ENCODE measurements around the gene FNIP1.

DNA sequence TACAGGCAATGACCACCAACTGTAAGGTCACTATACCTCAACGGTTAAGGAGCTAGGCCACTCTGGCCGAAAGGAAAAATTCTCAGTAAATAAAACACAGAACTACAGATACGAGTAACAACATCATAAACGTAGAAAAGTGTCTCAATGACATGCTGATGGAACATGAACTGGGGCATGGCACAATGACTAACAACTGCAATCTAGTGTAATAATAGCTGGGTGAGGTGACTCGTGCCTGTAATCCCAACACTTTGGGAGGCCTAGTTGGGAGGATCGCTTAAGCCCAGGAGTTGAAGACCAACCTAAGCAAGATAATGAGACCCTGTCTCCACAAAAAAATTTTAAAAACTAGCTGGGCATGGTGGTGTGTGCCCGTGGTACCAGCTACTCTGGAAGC is 152.0 kb downstream of the FNIP1 start:
- TF ChIP-seq POLR2A (IDR thresholded peaks at IDR 0.05) = no peak
- TF ChIP-seq, protein P1, sequence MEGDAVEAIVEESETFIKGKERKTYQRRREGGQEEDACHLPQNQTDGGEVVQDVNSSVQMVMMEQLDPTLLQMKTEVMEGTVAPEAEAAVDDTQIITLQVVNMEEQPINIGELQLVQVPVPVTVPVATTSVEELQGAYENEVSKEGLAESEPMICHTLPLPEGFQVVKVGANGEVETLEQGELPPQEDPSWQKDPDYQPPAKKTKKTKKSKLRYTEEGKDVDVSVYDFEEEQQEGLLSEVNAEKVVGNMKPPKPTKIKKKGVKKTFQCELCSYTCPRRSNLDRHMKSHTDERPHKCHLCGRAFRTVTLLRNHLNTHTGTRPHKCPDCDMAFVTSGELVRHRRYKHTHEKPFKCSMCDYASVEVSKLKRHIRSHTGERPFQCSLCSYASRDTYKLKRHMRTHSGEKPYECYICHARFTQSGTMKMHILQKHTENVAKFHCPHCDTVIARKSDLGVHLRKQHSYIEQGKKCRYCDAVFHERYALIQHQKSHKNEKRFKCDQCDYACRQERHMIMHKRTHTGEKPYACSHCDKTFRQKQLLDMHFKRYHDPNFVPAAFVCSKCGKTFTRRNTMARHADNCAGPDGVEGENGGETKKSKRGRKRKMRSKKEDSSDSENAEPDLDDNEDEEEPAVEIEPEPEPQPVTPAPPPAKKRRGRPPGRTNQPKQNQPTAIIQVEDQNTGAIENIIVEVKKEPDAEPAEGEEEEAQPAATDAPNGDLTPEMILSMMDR (IDR thresholded peaks at IDR 0.05) = no peak
